ENCODE data around the gene ERAP2. TPM values are rescaled to one million over a fixed set of nuclear protein-coding genes. Genes with fewer than 3 reads are reported as not detected.

Gene ERAP2
- total and polyA plus RNA-seq, 2 donors, result 11.3 to 51.5 TPM

DNA sequence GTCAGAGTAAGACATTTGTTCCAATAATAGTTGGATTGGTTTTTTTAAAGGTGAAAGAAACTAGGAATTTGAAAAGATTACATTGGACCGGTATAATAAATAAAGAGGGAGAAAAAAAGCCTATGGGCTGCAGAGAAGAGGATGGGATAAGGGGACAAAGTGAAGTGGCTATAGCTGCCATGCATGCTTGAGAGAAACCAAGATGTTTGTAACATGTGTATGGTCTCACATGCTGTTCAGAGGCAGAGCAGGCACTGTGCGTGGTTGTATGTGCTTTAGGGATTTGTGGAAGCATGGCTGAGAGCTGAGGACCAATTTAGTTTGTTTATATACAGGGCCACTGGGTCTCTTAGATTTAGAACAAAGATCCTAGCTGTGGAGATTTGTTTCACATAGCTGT lies 92.3 kb downstream of the ERAP2 start:
- Histone ChIP-seq H3K27ac (ENCODE audit: low read depth in 1 of 2, low read length in 1 of 2) (peak overlapping the region in 1 of 2 donors; percentile 15), H3K4me1 (ENCODE audit: control insufficient read depth in 2 of 2, insufficient read depth in 2 of 2, low read length in 2 of 2) (peaks cover 11 to 12% of the 10 kb centered on the region in 2 donors), H3K36me3 (ENCODE audit: control insufficient read depth in 2 of 2, insufficient read depth in 2 of 2, low read length in 1 of 2) (peaks cover 0 to 6% of the 10 kb centered on the region in 2 donors)

More for the DNA sequence above, 92.3 kb downstream of the ERAP2 start:
- Histone ChIP-seq H3K4me3 (ENCODE audit: low read length in 2 of 2) (no peak overlapping the region), H3K27me3 (ENCODE audit: control insufficient read depth in 2 of 2, insufficient read depth in 1 of 2, low read length in 1 of 2) (no peaks in the 10 kb centered on the region), H3K9me3 (ENCODE audit: control insufficient read depth in 2 of 2, insufficient read depth in 1 of 2, low read length in 1 of 2) (no peaks in the 10 kb centered on the region)
- DNase-seq (ENCODE audit: low read depth in 6 of 9, low spot score in 9 of 9), result no peak
- 95% methylated on average over 2 of the region's 2 CpGs for whole genome bisulfite sequencing

Other genes with a start within 250 kb of the ERAP2 start
- 31.4 TPM for gene CAST, start 214.1 kb upstream of the ERAP2 start, total RNA-seq
- gene CAST, start 214.1 kb upstream of the ERAP2 start, polyA plus RNA-seq, result 74.6 TPM
- gene ERAP1, start 68.6 kb upstream of the ERAP2 start, total RNA-seq, result 69.2 TPM
- gene ERAP1, start 68.6 kb upstream of the ERAP2 start, polyA plus RNA-seq, result 25.1 TPM
- 37.1 TPM for gene LNPEP, start 59.6 kb downstream of the ERAP2 start, total RNA-seq
- 15.8 TPM for gene LNPEP, start 59.6 kb downstream of the ERAP2 start, polyA plus RNA-seq